ENCODE results near the gene PLEKHA1.

PLEKHA1 gene

DNA sequence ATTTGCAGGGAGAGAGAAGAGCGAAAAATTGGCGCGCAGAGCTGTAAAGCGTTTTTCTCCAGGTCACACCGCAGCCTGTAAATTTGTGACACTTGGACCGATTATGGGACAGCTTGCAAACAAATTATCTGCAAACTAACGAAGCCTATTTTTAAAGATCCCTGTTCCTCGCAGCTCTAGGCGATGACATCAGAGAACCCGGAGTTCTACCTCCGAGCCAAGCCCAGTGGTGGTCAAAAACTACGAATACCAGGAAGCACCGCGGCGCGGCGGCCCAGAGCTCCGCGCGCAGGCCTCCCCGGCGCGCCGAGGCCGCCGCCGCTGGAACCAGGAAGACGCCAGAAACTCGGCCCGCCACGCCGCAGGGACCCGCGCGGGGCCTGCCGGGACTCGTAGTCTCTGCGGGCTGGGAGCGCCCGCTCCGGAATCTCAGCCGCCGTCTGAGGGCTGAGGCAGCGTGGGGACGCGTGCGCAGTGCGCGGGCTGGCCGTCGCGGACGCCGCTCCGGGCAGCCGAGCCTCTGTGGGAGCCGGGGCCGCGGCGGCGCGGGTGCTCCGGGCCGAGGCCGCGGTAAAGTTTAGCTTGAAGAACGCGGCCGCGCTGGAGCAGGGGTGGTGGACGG lies at the start of gene PLEKHA1:
Gene PLEKHA1 (plus strand): TSS at position 472 of the 622 bp plus-strand sequence. CDS start 18,493 bp downstream, outside the sequence.
- Histone ChIP-seq H3K4me1 (ENCODE audit: insufficient read depth, low read length) (no peaks in the 10 kb centered on the region), H3K9me3 (ENCODE audit: control insufficient read depth, insufficient read depth, low read length) (no peaks in the 10 kb centered on the region), H3K9ac (ENCODE audit: low read depth, low read length) (peak within 1 kb of the TSS; percentile 81), H3K36me3 (ENCODE audit: insufficient read depth, low read length) (no peaks in the 10 kb centered on the region)

DNA sequence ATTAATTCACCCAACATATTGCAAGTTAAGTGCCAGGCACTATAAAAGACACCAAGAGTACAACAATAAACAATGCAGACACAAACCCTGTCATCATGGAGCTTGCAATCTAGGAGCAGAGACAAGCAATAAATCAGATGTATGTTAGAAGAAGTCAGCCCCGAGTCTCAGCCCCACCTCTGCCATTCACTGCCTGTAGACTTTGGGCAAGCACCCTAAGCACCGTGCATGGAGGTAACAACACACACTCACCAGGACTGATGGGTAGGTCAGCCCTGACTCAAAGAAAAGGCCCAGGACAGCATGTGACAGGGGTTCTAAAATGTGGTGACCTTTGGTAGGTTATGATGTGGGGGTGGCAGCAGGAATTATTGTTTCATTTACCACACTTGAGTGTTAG lies 49.3 kb upstream of the PLEKHA1 start:
- Histone ChIP-seq H3K4me1 (ENCODE audit: insufficient read depth, low read length) (no peaks in the 10 kb centered on the region; the same call in 1 of the 2 replicates), H3K9me3 (ENCODE audit: control insufficient read depth, insufficient read depth, low read length) (no peaks in the 10 kb centered on the region; the same call in 1 of the 2 replicates), H3K36me3 (ENCODE audit: insufficient read depth, low read length) (no peaks in the 10 kb centered on the region), H3K9ac (ENCODE audit: low read depth, low read length) (no peak overlapping the region)

DNA sequence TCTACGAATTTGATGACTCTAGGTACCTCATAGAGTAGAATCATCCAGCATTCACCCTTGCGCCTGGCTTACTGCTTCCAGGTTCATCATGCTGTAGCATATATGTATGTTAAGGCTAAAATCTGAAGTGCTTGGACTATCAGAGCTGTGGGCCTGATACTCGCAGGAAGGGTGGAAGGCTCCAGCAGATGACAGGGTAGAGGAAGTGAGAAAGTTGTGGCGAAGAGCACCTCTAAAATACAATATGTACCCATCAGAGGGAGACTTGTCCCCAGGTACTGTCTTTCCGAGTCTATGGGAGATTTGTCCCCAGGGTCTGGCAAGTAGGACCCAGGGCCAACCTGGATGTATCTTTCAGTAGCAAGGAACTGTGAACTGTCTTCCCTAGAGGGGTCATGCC lies 48.1 kb upstream of the PLEKHA1 start:
- no peaks in the 10 kb centered on the region; the same call in 1 of the 2 replicates for H3K9me3 ChIP-seq (ENCODE audit: control insufficient read depth, insufficient read depth, low read length)
- no peaks in the 10 kb centered on the region for H3K36me3 ChIP-seq (ENCODE audit: insufficient read depth, low read length)
- H3K9ac ChIP-seq (ENCODE audit: low read depth, low read length) = no peak overlapping the region
- H3K4me1 ChIP-seq (ENCODE audit: insufficient read depth, low read length) = no peaks in the 10 kb centered on the region; the same call in 1 of the 2 replicates

DNA sequence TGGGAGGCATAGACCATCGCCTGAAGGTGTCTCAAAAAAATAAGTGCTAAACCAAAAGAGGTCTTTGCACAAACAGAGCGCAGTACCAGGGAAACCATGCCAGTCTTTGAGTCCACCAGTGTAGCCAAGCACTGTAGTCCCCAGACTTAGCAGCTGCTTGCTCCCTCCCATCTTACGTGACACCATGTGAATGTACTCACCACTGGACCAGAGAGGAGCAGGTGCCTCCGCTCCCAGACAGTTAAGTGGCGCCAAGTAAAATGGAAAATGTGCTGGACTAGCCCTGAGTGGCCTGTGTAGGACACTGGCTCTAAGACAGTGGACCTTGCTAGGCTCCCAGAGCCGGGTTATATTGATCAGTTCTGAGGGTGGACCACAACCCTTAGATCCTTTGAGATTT lies 47.7 kb upstream of the PLEKHA1 start:
- H3K9me3 ChIP-seq (ENCODE audit: control insufficient read depth, insufficient read depth, low read length) = no peaks in the 10 kb centered on the region; the same call in 1 of the 2 replicates
- no peaks in the 10 kb centered on the region; the same call in 1 of the 2 replicates for H3K4me1 ChIP-seq (ENCODE audit: insufficient read depth, low read length)
- no peaks in the 10 kb centered on the region for H3K36me3 ChIP-seq (ENCODE audit: insufficient read depth, low read length)
- H3K9ac ChIP-seq (ENCODE audit: low read depth, low read length) = no peak overlapping the region

DNA sequence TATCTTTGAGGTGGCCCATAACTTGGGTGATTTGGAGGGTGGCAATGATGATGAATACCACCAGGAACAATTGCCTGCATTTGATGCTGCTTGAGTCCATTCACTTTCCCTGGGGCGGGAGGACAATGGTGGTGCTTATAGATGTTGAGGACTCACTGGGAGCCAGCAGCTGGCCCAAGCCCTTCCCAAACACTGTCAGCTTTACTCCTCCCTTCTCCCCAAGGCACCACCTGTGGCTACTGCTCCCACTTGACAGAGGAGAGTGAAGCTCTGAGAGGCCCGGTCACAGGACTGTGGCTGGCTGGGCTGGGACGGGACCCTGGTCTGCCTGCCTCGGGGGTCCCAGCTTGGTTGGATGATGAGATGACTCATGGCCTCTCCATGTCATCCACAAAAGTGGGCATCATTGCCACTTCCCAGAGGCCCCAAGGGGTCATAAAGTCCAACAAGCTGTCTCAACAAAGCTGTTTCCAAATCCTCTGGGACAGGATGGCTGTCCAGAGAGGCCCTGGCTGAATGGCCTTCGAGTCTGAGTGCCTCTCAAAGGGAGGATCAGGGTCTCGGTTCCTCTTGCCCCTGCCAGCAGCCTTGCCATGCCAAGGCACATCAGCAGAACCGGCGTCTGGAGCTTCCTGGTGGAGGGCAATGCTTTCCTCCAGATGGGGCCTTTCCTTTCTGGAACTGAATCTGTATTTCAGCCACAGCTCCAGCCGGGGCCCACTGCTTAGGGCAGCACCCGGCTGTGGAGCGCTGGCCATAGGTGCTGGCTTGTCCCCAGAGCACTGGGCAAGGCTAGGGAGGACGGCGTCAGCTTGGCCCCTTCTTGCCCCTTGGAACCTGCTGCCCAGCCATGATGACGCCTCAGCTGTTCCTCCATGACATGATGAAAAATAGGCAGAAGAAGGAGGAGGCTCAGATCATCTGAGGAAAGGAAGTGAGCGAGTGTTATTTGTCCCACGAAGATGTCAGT lies 47.0 kb upstream of the PLEKHA1 start:
- H3K36me3 ChIP-seq (ENCODE audit: insufficient read depth, low read length) = no peaks in the 10 kb centered on the region
- no peaks in the 10 kb centered on the region; the same call in 1 of the 2 replicates for H3K9me3 ChIP-seq (ENCODE audit: control insufficient read depth, insufficient read depth, low read length)
- no peaks in the 10 kb centered on the region; the same call in 1 of the 2 replicates for H3K4me1 ChIP-seq (ENCODE audit: insufficient read depth, low read length)
- no peak overlapping the region for H3K9ac ChIP-seq (ENCODE audit: low read depth, low read length)

DNA sequence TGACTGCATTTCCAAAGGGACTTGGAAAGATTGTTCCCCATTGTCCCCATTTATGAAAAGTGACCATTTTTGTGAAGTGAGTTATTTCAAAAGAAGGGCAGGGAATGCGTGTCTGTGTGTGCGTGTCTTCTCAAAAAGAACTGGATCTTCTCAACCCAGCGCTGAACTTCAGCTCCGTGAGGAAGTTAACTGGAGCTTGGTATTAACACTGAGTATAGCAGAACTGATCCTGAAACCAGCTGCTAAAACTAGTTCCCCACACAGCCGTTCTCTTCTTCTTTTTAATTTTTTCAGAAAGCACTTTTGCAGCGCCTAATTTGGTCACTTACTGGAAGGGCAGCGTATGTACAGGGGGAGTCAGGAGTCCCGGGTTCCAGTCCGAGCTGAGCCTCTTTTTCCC lies 45.8 kb upstream of the PLEKHA1 start:
- Histone ChIP-seq H3K36me3 (ENCODE audit: insufficient read depth, low read length) (no peaks in the 10 kb centered on the region), H3K9me3 (ENCODE audit: control insufficient read depth, insufficient read depth, low read length) (no peaks in the 10 kb centered on the region; the same call in 1 of the 2 replicates), H3K9ac (ENCODE audit: low read depth, low read length) (no peak overlapping the region), H3K4me1 (ENCODE audit: insufficient read depth, low read length) (no peaks in the 10 kb centered on the region; the same call in 1 of the 2 replicates)

DNA sequence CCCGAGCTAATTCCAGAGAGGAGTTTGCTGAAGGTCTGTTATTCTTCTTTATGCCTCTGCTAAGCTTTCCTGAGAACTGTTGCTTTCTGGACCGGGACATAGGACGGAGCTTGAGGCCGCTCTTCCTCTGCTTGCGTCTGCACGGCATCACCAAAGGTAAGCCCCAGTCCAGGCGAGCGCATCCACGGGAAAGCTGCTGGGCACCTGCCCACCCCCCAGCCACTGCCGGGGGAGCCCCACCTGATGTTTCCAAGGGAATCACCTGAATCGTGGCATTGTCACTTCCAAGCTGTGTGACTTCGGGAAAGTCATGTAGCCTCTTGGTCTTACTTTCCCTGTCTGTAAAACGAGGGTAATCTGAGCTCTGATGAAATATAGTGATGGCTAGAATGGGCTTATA lies 45.1 kb upstream of the PLEKHA1 start:
- Histone ChIP-seq H3K9ac (ENCODE audit: low read depth, low read length) (no peak overlapping the region), H3K4me1 (ENCODE audit: insufficient read depth, low read length) (no peaks in the 10 kb centered on the region; the same call in 1 of the 2 replicates), H3K36me3 (ENCODE audit: insufficient read depth, low read length) (no peaks in the 10 kb centered on the region), H3K9me3 (ENCODE audit: control insufficient read depth, insufficient read depth, low read length) (no peaks in the 10 kb centered on the region; the same call in 1 of the 2 replicates)

DNA sequence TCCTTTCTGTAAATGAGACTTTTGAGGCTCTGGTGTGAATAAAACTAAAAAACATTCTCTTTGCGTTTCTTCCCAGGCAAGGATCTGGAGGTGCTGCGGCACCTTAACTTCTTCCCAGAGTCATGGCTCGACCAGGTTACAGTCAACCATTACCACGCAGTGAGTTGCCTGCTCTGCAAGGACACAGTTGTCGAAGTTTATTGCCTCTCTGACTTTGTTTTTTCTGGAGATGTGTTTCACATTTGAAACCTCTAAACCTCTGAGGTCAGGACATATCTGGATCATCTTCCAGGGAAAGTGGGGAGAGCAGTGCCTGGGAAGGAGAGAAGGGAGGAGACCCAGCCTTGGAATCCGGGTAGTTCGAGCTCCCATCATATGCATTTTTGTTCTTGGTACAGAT lies 43.4 kb upstream of the PLEKHA1 start:
- Histone ChIP-seq H3K9me3 (ENCODE audit: control insufficient read depth, insufficient read depth, low read length) (no peaks in the 10 kb centered on the region; the same call in 1 of the 2 replicates), H3K9ac (ENCODE audit: low read depth, low read length) (no peak overlapping the region), H3K36me3 (ENCODE audit: insufficient read depth, low read length) (no peaks in the 10 kb centered on the region), H3K4me1 (ENCODE audit: insufficient read depth, low read length) (no peaks in the 10 kb centered on the region; the same call in 1 of the 2 replicates)

DNA sequence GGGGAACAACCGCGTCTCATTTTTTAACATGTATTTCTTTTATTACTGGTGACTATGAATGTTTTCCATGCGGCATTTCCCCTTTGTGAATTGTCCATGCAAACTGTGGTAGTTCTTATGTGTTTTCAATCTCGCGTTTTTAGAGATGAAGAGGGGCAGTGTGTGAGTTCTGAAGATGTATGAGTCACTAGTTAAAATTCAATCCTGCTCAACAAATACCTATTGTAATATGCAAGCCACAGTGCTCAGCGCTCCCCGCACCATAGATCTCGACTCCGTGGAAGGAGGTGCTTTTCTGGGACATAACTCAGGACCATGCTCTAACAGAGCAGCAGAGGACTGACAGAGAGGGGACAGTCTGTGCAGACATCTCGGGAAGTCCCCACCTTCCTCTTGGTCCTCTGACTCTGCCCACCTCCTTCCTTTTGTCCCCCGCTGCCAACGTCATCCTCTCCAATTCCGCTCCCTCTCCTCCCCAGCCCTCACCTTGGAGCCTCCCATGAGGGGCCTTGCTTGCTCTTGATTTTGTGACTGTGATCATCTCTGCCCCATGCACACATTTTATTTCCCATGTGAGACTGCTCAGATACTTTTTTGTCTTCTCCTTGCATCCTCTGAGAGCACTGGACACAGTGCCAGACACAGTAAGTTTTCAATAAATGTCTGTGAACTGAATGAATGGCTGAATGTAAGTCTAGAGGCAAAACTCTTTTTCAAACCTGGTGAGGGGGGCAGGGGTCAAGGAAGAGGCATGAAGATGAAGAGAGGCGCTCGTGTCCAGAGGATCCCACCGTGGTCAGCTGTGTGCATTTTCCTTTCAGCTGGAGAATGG lies 42.7 kb upstream of the PLEKHA1 start:
- Histone ChIP-seq H3K9me3 (ENCODE audit: control insufficient read depth, insufficient read depth, low read length) (no peaks in the 10 kb centered on the region), H3K36me3 (ENCODE audit: insufficient read depth, low read length) (no peaks in the 10 kb centered on the region), H3K9ac (ENCODE audit: low read depth, low read length) (no peak overlapping the region), H3K4me1 (ENCODE audit: insufficient read depth, low read length) (no peaks in the 10 kb centered on the region; the same call in 1 of the 2 replicates)

DNA sequence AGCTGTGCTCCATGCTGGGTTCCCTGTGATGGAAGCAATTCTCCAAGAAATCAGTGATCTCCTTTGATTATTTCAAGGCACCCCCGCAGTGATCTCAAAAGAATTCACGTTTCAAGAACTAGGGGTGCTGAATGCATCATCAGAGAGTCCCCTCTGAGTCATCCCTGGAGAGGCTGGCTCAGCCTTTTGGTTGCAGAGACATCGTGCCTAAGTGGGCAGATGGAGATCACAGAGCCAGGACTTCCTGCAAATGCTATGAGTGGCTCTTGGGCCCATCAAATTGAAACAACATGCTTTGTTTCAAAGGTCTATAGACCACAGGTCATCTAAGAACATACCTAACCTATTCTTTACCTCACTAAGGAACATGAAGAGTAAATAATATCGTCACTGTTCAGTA lies 41.5 kb upstream of the PLEKHA1 start:
- Histone ChIP-seq H3K9me3 (ENCODE audit: control insufficient read depth, insufficient read depth, low read length) (no peaks in the 10 kb centered on the region), H3K4me1 (ENCODE audit: insufficient read depth, low read length) (no peaks in the 10 kb centered on the region; the same call in 1 of the 2 replicates), H3K9ac (ENCODE audit: low read depth, low read length) (no peak overlapping the region), H3K36me3 (ENCODE audit: insufficient read depth, low read length) (no peaks in the 10 kb centered on the region)

DNA sequence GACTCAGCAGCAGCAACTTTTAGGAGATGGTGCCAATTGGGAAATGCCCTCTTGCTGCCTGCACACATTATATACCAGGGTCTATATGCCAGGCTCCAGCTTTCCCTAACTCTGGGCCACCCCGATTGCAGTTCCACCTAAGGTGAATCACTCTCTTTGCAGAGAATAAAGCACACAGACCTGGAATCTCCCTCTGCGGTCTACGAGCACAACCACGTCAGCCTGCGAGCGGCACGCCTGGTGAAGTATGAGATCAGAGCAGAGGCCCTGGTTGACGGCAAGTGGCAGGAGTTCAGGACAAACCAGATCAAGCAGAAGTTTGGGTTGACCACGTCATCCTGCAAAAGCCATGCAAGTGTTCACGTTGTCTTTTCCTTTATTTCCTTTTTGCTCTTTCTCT lies 38.2 kb upstream of the PLEKHA1 start:
- Histone ChIP-seq H3K36me3 (ENCODE audit: insufficient read depth, low read length) (no peaks in the 10 kb centered on the region), H3K9ac (ENCODE audit: low read depth, low read length) (no peak overlapping the region), H3K4me1 (ENCODE audit: insufficient read depth, low read length) (no peaks in the 10 kb centered on the region), H3K9me3 (ENCODE audit: control insufficient read depth, insufficient read depth, low read length) (no peaks in the 10 kb centered on the region)

DNA sequence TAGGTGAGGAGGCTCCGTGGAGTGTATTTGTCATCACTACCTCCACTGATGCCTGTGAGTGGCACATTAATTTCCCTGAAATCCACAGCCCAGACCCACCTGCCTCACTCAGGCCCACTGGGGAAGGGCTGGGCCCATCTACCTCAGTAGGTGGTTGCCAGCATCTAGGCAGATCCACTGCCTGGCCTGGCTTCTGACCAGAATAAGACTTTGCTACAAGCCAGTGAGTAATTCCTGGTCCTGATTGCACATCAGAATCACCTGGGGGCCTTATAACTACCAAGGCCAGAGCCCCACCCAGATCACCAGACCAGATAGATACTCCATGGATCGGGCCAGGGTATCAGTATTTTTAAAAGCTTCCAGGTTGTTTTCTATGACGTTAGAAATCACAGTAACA lies 37.5 kb upstream of the PLEKHA1 start:
- H3K4me1 ChIP-seq (ENCODE audit: insufficient read depth, low read length) = no peaks in the 10 kb centered on the region
- H3K36me3 ChIP-seq (ENCODE audit: insufficient read depth, low read length) = no peaks in the 10 kb centered on the region
- H3K9me3 ChIP-seq (ENCODE audit: control insufficient read depth, insufficient read depth, low read length) = no peaks in the 10 kb centered on the region
- no peak overlapping the region for H3K9ac ChIP-seq (ENCODE audit: low read depth, low read length)

DNA sequence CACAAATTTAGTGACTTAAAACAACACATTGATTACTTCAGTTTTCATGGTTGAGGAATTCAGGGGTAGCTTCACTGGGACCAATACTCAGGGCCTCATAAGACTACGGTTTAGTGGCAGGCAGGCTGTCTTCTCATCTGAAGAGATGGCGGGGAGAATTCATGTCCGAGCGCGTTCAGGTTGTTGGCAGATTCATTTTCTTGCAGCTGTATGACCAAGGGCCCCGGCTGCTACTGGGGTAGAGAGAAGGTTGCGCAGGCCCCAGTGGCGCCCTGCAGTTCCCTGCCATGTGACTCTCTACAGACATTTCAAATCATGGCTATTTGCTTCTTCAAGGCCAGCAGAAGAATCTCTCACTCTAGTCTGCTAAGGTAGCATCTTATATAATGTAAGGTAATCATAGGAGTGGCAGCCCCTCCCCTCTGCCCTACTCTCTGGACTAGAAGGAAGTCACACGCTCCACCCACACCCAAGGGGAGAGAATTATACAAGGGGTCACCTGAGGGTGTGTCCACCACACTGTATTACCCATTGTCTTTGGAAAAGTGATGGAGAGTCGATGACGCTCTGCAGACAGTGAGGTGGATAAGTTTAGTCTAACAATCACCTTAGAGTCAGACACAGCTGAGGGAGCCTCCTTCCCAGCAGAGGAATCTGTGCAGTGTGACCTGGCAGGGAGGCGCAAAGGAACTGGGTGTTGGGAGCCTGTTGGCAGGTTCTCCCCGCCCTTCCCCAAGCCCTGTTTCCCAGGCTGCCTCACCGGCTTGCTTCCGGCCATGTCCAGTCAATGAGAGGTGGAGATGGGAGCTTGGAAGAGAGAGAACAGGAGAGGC lies 35.7 kb upstream of the PLEKHA1 start:
- Histone ChIP-seq H3K9ac (ENCODE audit: low read depth, low read length) (no peak overlapping the region), H3K4me1 (ENCODE audit: insufficient read depth, low read length) (no peaks in the 10 kb centered on the region), H3K9me3 (ENCODE audit: control insufficient read depth, insufficient read depth, low read length) (0 out of 2 replicates have a peak, but pooled peaks cover 4% of the 10 kb centered on the region), H3K36me3 (ENCODE audit: insufficient read depth, low read length) (no peaks in the 10 kb centered on the region)

All from ES-I3 (cell line).